Measurements from ENCODE around the gene KMT2C.

The KMT2C gene

DNA sequence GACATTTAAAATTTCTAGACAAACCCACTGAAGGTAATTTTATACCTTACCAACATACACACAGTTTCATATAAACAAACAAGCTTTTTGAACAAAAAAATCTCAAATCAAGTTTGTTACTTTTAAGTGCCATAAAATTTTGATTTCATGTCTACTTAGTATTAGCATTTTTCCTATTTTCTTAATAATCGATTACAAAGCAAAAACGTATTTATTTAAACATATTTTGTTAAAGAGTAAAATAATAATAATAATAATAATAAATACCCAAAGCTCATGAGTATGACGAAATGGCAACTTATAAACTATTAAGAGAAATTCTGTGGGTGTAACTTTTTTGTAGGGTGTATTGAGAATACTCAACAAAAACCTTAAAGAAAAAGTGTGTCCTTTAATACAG is 232.7 kb downstream of the KMT2C start:
- Histone ChIP-seq H2AFZ (ENCODE audit: low read length) (no peak overlapping the region), H3K36me3 (ENCODE audit: insufficient read depth, low read length) (peaks cover 38% of the 10 kb centered on the region; the same call in 1 of the 2 replicates), H3K4me1 (ENCODE audit: insufficient read depth, low read length, poor library complexity, severe bottlenecking) (no peaks in the 10 kb centered on the region), H3F3A (ENCODE audit: low read depth) (no peaks in the 10 kb centered on the region), H3K4me3 (ENCODE audit: low read length, poor library complexity, severe bottlenecking) (no peak overlapping the region), H3K27me3 (ENCODE audit: insufficient read depth, low read length, poor library complexity, severe bottlenecking) (no peaks in the 10 kb centered on the region), H3K9me2 (replicated peaks; ENCODE audit: low read depth, low read length) (no peaks in the 10 kb centered on the region), H4K20me1 (ENCODE audit: insufficient read depth, low read length, poor library complexity, severe bottlenecking) (no peaks in the 10 kb centered on the region), H3K9me3 (ENCODE audit: insufficient read depth, low read depth, low read length) (no peaks in the 10 kb centered on the region), H3K9ac (ENCODE audit: low read depth, low read length, poor library complexity, severe bottlenecking) (no peak overlapping the region), H3K79me2 (ENCODE audit: insufficient read depth, low read length) (no peaks in the 10 kb centered on the region), H3K4me2 (ENCODE audit: low read depth, low read length, poor library complexity, severe bottlenecking) (no peak overlapping the region)
- TF ChIP-seq, protein P1, sequence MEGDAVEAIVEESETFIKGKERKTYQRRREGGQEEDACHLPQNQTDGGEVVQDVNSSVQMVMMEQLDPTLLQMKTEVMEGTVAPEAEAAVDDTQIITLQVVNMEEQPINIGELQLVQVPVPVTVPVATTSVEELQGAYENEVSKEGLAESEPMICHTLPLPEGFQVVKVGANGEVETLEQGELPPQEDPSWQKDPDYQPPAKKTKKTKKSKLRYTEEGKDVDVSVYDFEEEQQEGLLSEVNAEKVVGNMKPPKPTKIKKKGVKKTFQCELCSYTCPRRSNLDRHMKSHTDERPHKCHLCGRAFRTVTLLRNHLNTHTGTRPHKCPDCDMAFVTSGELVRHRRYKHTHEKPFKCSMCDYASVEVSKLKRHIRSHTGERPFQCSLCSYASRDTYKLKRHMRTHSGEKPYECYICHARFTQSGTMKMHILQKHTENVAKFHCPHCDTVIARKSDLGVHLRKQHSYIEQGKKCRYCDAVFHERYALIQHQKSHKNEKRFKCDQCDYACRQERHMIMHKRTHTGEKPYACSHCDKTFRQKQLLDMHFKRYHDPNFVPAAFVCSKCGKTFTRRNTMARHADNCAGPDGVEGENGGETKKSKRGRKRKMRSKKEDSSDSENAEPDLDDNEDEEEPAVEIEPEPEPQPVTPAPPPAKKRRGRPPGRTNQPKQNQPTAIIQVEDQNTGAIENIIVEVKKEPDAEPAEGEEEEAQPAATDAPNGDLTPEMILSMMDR (conservative IDR thresholded peaks at IDR 0.05; ENCODE audit: low read length) = no peak
- no peak for TF ChIP-seq EZH2phosphoT487 (IDR thresholded peaks at IDR 0.05; ENCODE audit: borderline replicate concordance)

DNA sequence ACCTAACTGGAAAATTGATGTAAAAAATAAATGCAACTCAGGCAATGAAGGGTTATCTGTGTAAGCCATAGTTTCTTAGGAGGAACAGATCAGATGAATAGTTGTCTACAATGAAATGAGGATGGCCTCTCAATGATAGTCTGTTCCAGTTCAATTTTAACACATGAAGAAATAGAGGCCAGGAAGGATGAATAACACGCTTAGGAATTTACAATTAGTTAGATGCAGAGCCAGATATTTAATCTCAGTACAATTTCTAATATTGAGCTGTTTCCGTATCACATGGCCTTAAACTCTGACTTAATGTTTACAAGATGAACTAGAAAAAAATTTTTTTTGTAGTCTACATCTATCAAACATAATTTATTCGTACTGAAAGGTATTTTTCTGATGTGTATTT is 233.7 kb downstream of the KMT2C start:
- no peak overlapping the region for H3K4me2 ChIP-seq (ENCODE audit: low read depth, low read length, poor library complexity, severe bottlenecking)
- H3K36me3 ChIP-seq (ENCODE audit: insufficient read depth, low read length) = peaks cover 44% of the 10 kb centered on the region; the same call in 1 of the 2 replicates
- H2AFZ ChIP-seq (ENCODE audit: low read length) = no peak overlapping the region
- H3K9me3 ChIP-seq (ENCODE audit: insufficient read depth, low read depth, low read length) = no peaks in the 10 kb centered on the region
- H3K27me3 ChIP-seq (ENCODE audit: insufficient read depth, low read length, poor library complexity, severe bottlenecking) = no peaks in the 10 kb centered on the region
- H3K79me2 ChIP-seq (ENCODE audit: insufficient read depth, low read length) = no peaks in the 10 kb centered on the region
- no peak for TF ChIP-seq EZH2phosphoT487 (IDR thresholded peaks at IDR 0.05; ENCODE audit: borderline replicate concordance)
- TF ChIP-seq, protein P1 (conservative IDR thresholded peaks at IDR 0.05; ENCODE audit: low read length) = no peak
- no peak overlapping the region for H3K4me3 ChIP-seq (ENCODE audit: low read length, poor library complexity, severe bottlenecking)
- no peaks in the 10 kb centered on the region for H4K20me1 ChIP-seq (ENCODE audit: insufficient read depth, low read length, poor library complexity, severe bottlenecking)
- H3K9ac ChIP-seq (ENCODE audit: low read depth, low read length, poor library complexity, severe bottlenecking) = no peak overlapping the region
- H3K9me2 ChIP-seq (replicated peaks; ENCODE audit: low read depth, low read length) = no peaks in the 10 kb centered on the region
- H3K4me1 ChIP-seq (ENCODE audit: insufficient read depth, low read length, poor library complexity, severe bottlenecking) = no peaks in the 10 kb centered on the region
- no peaks in the 10 kb centered on the region for H3F3A ChIP-seq (ENCODE audit: low read depth)

DNA sequence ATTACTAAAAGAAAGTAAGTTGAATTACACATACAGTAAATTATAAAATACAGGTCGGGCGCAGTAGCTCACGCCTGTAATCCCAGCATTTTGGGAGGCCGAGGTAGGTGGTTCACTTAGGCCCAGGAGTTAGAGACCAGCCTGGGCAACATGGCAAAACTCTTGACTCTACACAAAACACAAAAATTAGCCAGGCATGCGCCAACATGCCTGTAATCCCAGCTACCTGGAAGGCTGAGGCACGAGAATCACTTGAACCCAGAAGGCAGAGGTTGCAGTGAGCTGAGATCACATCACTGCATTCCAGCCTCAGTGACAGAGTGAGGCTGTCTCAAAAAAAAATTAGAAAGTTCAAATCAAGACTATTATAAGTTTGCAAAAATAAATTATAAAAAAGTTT is 235.4 kb downstream of the KMT2C start:
- Histone ChIP-seq H3K9ac (ENCODE audit: low read depth, low read length, poor library complexity, severe bottlenecking) (no peak overlapping the region), H3K36me3 (ENCODE audit: insufficient read depth, low read length) (peaks cover 58% of the 10 kb centered on the region; the same call in 1 of the 2 replicates), H3K9me2 (replicated peaks; ENCODE audit: low read depth, low read length) (no peaks in the 10 kb centered on the region), H2AFZ (ENCODE audit: low read length) (no peak overlapping the region), H3K79me2 (ENCODE audit: insufficient read depth, low read length) (no peaks in the 10 kb centered on the region), H3K27me3 (ENCODE audit: insufficient read depth, low read length, poor library complexity, severe bottlenecking) (no peaks in the 10 kb centered on the region), H3F3A (ENCODE audit: low read depth) (no peaks in the 10 kb centered on the region), H4K20me1 (ENCODE audit: insufficient read depth, low read length, poor library complexity, severe bottlenecking) (no peaks in the 10 kb centered on the region), H3K4me3 (ENCODE audit: low read length, poor library complexity, severe bottlenecking) (no peak overlapping the region), H3K4me2 (ENCODE audit: low read depth, low read length, poor library complexity, severe bottlenecking) (no peak overlapping the region), H3K4me1 (ENCODE audit: insufficient read depth, low read length, poor library complexity, severe bottlenecking) (no peaks in the 10 kb centered on the region), H3K9me3 (ENCODE audit: insufficient read depth, low read depth, low read length) (no peaks in the 10 kb centered on the region)
- TF ChIP-seq, protein P1 (conservative IDR thresholded peaks at IDR 0.05; ENCODE audit: low read length) = no peak
- no peak for TF ChIP-seq EZH2phosphoT487 (IDR thresholded peaks at IDR 0.05; ENCODE audit: borderline replicate concordance)

Data from Loucy (cell line).